HG02970 (cell line): ENCODE results near the gene UPK1B.

Experiments used
- ATAC-seq: cut with Tn5 transposase; IDR thresholded peaks from one replicate; pipeline ENCODE4 v1.9.1; 2021; ENCODE audit warnings: mild to moderate bottlenecking, moderate library complexity, moderate number of reproducible peaks; ENCODE audit not compliant: unreplicated experiment, low FRiP score

Gene UPK1B

DNA sequence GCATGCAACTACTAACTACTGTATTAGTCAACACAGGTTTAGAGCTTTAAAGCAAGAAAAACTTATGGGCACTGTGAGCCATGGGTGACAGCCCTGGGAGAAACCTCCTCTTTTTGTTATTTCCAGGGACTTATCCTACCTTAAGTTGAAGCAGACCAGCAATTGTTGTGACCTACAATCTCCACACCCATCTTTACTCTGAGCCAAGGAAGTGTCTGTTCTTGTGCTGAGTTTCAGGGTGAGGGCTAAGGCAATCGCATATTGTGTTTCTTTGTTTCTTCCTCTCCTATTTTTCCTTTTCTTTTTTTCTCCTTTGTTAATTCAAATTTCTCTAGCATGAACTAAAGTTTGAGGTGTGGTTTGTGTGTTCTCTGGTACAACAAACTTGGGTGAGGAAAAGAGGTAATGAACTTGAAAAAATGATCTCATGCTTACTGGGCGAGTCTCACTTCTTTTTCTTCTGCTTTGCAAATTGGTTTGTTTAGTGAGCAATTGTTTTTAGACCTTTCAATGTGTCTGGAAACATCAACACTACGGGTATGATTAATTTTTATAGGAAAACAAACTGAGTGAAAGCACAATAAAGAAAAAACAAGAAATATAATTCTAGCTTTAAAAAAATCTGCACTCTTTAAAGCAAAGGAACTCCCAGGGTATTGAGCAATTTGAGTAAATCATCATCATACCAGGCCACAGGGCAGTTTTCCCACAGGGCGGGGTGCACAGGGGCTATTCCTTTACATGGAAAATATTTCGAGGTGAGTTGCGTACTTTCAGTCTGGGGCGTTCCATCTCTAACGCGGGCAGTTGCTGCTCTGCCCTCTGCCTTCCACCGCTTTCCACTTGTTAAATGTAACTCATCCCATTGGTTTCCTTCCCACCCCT, 2.7 kb downstream of the UPK1B start:
- ATAC-seq = no peak

DNA sequence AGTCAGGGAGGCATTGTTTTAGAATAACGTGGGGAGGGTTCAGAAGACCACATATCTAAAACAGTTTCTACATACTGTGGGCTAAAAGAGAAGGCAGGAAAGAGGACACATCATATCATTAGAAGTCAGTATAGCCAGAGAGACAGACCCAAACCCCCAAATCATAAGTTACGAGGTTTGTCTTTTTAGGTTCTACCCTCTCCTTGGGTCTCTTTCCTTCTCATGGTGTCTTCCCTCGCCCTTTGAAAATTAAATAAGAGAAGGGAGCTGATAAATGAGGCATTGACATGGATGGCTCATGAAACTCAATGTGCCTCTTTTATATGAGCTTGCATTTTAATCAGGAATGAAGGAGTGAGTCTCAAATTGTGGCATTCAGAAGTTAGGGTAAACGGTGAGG, 3.4 kb downstream of the UPK1B start:
- no peak for ATAC-seq

DNA sequence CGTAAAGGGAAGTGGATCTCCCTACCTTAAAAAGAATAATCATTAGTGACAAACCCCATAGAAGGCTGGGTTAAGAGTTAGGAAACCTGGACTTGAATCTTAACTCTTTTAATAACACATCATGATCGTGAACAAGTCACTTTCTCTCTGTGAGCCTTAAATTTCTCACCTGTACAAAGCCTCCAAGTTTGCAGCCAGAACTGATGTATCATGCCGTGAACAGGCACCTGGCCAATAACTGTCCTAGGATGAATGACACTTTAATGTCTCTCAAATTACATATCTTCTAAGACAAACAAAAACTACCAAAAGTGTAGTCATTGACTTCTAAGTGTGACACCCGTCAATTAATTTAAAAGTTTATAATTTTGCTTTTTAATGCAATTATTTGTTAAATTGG, 3.9 kb downstream of the UPK1B start:
- ATAC-seq = no peak

DNA sequence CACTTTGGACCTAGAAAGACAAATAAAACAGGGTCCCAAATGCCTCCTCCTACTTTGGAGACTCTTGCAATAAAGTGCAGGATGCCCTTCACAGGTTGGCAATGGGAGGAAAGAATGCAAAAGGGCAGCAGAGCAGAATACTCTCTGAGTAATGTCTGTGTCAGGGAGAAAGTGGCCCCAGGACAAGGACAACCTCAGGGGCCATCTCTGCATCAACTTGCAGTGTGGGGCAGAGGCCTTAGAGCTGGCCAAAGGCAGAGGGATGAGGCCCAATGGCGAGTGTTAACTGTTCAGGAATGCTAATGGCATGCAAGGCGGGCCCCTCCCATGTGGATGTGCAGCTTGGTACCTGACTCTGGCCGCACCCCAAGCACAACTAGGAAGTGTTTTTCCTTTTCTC, 8.4 kb downstream of the UPK1B start:
- ATAC-seq = no peak

DNA sequence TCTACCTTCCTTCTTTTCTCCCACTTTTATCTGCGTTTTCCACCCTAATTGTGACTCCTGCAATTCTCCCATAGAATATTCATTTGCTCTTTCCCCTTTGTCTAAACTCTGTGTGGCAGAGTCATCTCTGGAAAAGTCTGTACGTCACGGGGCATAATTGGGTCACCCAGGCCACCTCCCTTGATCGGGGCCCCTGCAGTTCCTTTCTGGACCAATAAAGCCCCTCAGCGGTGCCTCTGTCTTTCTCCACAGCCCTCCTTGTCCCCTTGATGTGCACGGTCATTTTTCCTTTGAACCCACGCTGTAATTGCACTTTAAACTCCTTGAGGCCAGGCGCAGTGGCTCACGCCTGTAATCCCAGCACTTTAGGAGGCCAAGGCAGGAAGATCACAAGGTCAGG, 10.7 kb downstream of the UPK1B start:
- no peak for ATAC-seq

DNA sequence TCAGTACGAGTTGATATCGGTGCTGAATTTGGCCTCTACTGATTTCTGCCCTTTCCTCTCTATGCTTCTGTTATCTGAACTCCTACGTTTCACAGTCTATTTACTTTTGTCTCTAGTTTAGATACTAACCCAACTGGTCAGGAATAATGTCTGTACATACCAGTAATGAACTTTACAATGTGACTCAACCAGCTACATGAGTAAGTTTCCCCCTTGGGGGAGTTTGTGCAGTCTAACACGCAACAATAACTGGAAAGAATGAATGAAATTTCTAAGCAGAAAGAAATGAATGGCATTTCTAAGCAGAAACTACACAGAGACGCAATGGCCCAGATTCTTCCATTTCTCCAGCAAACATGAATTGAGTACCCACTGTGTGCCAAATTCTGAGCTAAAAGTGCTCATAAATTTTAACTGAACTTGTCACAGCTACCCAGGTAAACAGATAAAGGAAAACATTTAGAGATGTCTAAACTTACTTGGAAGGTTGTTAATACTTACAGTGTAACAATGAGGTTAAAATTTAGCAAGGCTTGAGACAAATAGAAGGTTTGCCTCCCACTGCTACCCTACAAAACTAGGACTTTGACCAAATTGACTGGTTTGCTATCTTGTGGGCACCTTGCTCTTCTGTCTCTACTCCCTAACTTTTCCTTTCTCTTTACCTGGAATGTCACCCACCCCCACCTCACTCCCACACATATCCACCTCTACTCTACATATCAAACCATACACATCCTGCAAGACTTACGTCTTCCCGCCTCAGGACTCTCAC, 11.6 kb downstream of the UPK1B start:
- no peak for ATAC-seq

DNA sequence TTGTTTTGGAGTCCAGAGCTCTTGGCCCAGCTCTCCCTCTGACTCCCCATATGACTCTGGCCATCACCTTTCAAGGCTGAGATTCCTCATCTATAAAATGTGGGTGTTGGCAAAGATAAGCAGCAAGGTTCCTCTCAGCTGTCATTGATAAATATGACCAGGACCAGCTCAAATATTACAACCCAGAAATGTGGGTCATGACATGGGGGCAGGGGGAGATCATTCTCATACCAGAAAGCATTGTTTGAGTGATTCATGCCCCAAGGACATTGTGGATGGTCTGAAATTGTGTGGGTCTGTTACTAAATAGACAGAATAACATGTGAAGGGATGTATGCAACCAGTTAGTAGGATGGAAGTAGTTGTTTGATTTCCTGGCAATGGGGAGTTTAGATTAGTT, 13.9 kb downstream of the UPK1B start:
- no peak for ATAC-seq

DNA sequence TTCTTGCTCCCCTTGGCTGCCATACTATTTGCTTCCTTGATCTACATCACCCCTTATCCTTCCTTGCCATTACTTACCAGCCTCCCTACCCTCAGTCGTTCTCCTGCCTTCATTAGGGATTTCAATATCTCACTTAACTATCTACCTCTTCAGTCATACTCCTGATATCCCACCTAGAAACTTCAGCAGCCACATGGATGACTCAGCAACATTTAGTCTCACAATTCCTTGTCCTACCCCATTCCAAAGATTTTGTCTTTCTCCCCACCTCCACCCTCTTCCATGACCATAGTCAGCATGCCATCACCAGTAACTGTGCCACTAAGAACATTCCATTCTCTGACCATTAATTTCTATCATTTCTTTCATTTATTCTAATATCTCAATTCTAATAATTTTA, 18.4 kb downstream of the UPK1B start:
- no peak for ATAC-seq

DNA sequence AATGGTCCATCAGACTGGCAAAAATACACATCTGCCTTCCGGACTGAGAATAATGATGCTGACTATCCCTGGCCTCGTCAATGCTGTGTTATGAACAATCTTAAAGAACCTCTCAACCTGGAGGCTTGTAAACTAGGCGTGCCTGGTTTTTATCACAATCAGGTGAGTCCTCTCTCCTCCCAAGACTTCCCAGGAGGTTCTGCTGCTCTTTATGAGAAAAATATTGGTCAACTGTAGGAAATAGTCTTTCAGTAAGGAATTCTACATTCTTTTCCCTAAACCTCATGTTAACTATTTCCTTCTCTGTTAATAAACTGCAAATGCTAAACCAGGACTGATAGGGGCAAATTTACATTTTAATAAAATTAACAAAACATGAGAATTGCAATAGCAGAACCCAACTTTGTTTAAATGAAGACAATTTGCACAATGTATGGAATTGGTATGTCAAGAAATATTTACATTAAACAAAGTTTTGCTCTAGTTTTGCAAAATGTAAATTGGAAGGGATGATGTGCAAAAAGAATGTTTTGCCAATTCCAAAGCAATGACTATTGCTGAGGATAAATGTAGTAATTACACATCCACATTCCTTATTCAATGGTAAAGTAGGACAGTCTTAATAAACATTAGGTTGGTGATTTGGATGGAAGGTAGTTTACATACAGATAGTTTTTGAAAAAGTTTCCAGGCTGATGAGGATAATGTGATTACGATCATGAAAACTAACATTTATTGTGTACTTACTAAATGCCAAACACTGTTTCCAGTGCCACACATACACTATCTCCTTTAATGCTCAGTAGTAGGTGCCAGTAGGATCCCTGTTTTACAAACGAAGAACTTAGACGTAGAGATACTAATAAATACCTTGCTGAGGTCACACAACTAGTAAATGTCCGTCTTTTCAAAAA, 21.1 kb downstream of the UPK1B start:
- ATAC-seq = no peak

DNA sequence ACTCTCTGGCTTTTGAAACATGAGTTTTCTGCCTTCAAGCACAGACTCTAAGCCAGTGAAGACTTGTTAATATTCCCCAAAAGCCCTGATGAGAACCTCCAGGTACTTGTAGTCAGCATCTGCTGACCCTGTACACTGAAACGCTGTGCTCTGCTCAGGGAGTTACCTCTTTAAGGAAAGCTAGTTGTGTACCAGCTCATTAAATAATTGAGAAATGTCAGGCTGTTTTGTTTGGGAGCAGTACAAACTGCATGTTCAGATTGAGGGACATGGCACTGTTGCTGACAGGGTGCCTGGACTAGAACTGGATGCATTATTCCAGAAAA, 21.7 kb downstream of the UPK1B start:
- no peak for ATAC-seq

DNA sequence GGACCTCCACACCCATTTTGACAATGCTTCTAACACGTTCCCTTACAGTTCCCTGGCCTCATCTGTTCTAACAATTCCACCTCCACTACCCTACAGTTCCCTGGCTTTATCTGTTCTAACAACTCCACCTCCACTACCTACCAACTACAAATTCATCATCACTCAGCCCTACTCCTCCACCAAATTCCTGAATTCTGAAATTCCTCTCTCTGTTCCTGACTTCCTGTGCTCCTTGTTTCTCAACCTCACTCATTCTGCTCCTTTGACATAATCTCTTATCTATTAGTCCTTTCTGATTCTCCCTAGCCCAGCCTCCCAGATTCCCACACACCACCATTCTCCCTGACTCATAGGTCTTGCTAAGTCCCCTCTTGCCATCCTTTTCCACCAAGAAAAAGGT, 22.5 kb downstream of the UPK1B start:
- no peak for ATAC-seq

DNA sequence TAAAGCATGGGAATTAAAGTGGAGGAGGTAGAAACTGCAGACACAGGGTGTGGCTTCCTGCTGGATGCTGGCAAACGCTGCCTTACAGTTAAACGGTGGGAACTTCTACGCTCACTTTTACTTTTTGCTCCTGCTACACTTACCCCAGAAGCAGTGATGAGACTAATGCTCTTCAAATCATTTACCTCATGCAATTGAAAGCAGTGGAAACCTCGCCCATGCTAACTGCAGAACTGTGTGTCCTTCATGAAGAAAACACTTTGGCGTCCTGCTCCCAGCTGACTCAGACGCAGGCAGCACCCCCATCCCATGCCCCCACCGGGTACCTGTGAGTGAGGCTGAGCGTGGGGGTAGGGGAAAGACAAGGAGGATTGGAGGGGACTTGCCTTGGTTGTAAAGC, 31.8 kb downstream of the UPK1B start:
- ATAC-seq = no peak

DNA sequence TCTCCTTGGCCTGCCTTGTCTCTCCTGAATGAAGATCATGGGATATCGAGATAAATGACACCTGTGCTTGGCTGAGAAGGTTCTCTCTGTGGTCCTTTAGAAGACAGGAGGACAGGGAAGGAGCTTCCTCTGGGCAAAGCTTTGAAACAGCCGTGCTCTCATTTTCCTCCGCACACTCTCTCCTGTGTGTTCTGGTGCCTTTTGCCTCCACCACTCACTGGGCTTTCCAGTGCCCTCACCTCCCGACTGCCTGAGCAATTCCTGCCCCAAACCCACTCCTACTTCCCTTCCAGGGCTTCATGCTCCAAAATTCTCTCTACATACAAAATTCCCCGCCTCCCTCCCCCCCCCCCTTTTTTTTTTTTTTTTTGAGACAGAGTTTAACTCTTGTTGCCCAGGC, 32.3 kb downstream of the UPK1B start:
- no peak for ATAC-seq

DNA sequence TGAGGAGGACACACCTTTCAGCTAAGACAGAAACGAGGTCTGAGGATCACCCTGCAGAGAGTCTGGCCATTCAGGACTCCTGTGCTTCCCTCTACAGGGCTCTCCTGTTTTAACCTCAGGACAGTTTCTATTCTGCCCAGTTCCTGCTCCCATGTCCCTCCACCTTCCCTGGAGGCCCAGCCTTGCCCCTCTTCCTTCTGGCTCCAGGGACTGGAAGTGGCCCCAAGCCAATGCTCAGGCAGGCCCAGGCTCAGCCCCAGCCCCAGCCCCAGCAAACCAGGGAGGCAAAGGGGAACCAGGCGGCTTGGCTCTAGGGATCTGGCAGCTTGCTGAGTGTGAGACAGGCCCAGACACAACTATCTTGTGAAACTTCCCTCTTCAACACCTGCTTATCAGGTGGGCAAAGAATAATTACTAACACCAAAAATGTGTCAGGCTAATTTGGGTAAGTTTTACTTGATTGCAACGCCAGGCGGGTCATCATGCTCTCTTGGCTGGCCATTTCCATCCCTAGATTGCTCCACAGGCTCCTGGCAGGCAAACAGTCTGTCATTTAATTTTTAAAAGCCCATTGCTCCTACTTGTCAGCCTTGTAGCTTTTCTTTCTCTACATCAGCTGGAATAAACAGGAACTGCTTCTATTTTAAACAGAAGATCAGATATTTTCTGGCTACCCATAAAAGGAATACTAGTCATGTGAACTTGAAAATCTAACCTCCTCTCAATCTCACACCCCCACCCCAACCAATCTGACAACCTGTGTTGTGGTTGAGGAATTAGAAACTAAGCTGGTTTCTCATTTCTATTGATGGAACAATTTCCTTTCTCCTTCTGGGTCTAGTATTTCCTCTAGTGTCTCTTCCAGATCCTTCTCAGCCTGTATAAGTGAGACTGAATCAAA, 33.5 kb downstream of the UPK1B start:
- ATAC-seq = no peak

DNA sequence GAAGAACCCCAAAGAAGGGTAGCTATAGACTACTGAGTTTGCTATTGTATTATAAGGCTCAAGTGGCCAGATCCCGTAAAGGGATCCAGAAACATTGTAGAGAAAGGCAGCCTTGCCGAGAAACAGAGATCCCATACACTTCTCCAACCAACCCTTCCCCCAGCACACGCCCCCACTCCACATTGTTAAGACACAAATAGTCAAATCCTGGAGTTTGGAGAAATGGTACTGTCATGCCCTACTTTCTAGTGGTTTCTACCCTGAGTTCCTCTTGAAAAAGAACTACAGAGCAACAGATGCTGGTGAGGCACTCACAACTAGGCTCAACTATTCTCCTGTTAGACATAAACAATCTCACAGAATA, 34.1 kb downstream of the UPK1B start:
- no peak for ATAC-seq

DNA sequence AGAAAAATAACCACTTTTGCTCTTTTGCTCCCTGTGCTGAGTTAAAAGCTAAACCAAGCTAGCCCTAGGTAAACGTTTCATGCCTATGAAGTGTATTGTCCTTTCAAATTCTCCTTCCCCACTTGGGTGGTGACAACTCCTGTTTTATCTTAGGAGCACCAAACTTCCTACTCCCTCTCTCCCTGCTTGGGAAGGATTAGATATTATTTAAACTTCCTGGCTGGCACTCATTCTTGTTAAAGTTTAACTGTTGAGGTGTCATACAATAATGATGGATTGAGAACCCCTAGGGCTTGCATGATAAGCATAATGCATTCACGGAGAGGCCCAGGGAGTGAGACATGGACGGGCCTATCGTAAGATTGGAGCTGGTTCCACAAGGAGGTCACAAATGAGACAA, 37.8 kb downstream of the UPK1B start:
- no peak for ATAC-seq

DNA sequence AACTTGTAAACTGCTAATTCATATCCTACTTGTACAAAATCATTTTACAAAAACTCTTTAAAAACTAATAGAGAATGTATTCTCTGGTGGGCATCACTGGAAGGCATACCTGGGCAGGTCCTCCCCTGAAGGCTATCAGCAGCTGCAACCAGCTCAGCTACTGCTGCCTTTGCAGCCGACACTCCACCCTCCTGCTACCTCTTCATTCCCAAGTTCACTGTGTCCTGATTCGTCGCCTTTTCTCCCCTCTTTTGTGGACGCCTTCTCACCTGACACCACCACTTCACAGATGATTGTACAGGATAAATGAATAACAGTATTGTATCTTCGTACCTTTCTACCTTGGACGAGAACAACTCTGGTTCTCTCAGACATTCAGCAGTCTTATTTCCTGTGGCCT, 38.4 kb downstream of the UPK1B start:
- ATAC-seq = no peak

DNA sequence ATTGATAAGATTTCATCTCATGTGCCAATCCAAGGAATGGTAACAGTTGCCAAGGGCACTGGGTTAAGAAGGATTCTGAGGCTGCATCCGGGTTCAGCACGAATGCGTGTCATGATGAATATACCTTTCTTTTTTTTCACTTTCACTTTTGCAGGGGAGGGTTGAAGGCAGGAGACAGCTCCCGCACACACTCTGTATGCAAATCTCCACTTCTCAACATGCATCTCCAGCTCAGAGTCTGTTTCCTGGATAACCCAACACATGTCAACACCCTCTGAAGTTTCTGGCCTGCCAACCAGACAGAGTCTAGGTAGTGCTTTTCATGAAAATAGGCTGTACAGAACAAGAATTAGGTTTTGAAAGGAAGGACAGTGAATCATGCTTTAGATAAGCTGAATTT, 45.7 kb downstream of the UPK1B start:
- ATAC-seq = peak; percentile 85

DNA sequence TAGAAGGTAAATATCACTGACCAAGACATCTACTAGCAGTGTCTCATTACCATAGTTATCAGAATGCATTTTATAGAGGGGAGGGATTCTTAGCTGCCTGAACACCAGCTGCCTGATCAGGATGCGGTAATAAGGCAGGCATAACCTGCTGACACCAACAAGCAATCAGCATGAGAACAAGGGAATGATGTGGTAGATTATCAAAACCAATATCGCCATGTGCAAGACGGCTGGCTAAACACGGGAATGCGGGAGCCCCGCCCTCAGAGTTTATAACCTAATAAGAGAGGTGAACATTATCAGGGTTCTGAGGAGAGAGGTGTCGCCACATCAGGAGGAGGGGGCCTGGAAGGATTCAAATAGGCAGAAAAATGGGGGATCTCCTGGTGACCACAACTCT, 46.8 kb downstream of the UPK1B start:
- ATAC-seq = no peak
